OCI-M1 (cell line): ENCODE results near the gene TTLL8.

Experiments
- DNase-seq: peaks from one replicate; lab custom pipeline; 2025; lab: John Stamatoyannopoulos, UW

Gene TTLL8

DNA sequence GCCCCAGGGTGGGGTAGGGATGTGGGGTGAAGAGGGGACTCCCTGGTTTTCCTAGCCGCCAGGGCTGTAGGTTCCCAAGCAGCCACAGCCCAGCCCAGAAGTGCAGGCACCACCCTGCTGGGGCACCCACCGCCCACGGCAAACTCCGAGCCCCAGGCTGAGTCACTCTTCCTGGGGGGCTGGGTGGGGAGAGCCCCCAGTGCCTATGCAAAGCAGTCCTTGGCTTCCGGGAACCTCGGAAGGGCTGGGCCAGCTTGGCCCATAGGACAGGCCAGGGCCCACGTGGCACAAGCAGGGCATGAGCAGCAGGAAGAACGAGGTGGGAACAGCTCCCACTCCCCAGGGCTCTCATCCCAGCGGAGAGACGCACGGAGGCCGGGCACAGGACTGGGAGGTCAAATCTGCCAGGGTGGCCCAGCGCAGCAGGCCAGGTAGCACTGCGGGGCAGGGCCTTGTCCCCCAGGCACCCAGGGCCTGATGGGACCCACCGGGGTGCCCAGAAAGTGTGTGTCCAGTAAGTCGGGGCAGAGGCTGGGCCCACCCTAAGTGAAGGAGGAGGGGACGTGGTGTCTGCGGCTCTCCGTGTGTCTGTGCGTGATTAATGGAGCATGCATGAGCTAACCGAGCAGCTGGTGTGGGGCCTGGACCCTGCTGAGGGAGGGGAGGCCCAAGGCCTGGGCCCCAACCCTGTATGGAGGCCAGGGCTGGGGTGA, 41.0 kb downstream of the TTLL8 start:
- DNase-seq = no peak

DNA sequence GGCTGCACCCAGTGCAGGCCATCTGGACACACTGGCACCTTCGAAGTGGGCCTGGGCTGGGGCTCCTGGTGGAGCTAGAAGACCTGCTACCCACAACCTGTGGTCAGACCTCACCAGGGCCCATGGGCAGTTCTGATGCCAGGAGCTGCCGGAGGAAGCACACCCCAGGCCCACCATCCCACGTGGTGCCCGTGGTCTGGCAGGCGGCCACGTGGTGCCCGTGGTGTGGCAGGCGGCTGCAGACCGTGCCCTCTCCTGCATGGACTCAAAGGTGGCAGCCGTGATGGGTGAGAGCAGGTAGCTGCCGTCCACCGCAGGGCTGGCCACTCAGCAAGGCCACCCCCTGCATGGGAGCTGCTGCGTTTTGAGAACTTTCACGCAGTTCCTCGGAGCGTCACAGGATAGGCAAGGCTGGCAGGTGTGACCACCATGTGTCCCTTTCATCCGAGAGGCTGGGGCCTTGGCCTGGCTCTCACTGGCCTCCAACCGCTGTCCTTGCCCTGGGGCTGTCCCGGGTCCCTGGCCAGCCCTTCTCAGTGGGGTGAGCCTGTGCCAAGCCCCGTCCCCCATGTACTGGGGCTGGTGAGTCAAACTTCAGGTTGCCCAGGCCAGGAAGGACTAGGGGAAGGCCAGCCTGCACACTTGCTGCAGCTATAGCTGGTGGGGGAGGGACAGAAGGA, 41.6 kb downstream of the TTLL8 start:
- no peak for DNase-seq

DNA sequence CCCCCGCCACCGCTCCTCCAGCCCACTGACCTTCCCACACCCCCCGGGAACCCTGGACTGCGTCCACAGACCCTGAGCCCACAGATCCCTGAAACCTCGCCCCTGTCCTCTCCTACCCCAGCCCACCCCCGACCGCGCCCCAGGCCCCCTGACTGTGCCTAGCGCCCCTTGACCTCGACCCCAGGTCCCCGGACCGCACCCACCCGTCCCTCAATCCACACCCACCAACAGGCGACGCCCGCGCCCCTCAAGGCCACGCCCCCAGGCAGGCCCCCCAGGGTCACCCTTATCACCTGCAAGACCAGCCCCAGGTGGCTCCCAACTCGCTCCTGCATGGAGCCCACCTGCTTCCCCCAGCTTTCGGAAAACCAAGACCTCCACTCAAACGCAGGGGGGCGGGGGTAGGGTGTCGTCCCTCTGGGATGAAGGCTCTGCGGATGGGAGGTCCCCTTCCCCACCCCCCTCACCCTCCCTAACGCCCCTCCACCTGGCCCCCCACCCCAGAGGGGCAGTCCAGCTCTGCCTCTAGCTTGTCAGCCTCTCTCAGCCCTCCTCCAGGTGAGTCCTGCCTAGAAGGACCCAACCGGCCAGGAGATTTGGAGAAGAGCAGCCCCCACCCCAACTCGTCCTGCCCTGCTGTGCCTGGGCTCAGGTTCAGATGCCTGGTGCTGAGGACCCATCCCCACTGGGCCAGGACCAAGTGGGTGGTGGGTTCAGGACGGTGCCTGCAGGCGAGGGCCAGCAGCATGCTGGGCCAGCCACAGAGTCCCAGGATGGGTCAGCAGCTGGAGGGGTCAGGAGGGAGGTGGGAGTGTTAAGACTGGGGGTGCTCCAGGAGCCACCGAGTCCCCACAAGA, 42.4 kb downstream of the TTLL8 start:
- DNase-seq = no peak

DNA sequence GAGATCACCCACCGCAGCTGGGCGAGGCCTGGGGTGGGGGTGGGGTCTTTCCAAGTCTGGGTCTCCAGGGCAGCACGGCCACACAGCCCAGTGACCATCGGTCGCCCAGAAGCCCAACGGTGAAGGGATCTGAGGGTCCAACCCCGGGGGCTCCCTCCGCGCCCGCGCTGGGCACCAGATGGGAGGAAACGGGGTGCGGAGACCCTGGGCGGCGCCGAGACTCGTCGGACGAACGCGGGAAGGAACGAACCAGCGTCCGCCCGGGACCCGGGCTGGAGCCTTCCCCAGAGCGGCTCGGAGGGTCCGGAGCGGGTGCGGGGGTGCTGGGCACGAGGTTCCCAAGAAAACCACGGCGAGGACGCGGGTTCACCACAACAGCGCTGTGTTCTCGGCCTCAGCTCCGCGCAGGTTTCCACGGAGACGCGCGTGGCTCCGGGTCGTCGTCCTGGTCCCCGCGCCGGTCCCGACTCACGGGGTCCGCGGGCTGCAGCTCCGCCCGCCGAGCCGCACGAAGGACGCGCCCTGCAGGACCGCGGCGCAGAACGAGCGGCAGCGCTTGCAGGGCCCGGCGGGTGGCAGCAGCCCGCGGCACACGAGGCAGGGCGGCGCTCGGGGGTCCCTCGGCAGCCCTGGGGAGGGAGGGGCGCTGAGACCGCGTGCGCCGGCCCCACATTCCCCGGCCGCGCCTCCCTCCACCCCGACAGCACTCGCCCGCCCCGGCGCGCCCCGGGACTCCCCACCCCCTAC, 43.3 kb downstream of the TTLL8 start:
- no peak for DNase-seq

DNA sequence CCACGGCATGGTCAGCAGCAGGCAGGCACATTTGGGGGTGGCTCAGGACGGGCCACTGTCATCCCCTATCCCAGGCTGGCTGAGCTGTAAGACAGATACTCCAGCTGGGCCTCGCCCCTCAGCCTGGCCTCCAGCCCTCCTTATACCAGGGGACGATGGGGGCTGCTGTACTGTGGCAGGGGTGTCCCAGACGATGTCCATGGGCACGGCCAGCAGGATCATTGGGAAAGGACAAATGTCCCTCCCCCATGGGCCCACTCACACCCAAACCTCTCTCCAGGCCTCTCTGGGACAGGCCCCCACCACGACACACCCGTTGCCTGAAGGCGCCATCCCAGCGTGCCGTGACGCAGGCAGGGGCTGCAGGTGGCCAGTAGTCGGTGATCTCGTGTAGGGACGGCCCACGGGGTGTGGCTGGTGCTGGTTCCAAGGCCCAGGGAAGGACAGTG, 44.0 kb downstream of the TTLL8 start:
- no peak for DNase-seq

DNA sequence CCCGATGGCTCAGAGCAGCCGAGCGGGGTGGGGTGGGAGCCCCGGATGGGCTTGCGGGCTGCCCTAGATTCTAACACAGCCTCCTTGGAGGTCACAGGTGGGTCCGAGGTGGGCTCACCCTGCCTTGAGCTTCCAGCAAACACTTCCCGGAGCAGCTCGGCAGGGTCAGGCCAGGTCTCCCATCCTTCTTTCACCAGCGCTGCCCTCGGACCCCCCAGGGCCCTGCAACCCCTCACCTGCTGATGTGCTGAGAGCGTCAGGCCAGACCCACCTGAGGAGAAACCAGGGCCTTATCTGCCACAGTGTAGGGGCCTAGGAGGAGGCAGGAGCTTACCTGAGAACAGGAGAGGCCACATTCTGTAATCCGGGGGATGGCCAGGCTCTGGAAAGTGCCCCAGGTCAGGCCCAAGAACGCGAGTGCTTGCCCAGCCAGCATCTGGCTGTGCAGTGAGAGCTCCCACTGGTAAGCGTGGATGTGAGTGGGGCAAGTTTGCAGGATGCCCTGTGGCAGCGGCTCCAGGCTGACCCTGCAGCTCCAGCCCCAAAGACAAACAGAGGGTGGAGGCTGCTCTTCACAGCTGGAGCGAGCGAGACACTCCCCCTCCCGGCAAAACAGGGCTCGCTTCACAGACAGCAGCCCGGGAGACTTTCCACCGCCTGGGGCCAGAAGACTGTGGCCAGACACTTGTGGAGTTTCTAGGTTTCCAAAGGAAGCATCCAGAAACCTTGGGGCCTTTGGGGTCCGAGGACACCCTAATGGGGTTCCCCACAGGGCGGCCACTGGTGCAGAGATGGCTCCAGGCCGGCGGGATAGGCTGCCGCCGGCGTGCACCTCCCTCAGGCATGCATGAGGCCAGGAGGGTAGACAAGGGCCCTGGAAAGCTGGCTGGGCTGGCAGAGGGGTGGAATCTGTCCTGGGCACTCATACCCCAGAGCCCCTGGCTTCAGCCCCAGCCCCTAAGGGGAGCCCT, 45.6 kb downstream of the TTLL8 start, which contains the start of gene IL17REL:
IL17REL (minus strand) TSS at position 555 of the 971 bp plus-strand sequence; CDS start at position 436, 119 bp downstream.
- DNase-seq = no peak

DNA sequence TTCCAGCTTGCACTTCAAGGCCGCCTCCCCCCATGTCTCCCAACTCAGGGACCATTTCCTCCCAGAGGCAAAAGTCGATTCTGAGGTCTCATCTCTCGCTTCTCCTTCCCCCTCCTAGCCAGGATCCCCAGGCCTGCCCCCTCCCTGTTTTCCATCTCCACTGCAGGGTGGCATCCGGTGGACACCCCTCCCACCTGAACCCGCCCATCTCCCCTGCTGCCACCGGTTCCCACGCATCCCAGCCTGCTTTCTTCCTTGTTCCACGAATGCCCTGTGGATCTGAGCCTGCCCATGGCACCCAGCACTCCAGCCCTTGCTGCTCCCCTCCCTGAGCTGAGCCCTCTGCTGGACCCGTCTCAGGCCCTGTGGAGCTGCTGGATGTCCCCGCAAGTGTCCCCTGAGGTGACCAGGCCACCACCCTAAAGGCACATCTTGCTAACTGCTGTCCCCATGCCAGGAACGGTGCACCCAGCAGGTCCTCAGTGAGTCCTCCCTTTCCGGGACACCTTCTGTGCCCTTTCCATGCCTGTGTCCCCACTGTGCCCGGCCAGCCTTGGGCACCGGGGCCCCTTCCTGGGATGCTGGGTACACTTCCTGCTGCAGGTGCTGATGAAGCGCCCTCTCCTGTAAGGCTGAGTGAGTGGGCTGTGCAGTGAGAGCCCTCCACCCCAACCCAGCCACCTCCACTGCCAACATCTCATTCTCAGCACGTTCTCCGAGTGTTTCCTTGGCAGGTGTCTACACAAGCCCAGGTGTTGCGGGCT, 46.5 kb downstream of the TTLL8 start:
- no peak for DNase-seq

DNA sequence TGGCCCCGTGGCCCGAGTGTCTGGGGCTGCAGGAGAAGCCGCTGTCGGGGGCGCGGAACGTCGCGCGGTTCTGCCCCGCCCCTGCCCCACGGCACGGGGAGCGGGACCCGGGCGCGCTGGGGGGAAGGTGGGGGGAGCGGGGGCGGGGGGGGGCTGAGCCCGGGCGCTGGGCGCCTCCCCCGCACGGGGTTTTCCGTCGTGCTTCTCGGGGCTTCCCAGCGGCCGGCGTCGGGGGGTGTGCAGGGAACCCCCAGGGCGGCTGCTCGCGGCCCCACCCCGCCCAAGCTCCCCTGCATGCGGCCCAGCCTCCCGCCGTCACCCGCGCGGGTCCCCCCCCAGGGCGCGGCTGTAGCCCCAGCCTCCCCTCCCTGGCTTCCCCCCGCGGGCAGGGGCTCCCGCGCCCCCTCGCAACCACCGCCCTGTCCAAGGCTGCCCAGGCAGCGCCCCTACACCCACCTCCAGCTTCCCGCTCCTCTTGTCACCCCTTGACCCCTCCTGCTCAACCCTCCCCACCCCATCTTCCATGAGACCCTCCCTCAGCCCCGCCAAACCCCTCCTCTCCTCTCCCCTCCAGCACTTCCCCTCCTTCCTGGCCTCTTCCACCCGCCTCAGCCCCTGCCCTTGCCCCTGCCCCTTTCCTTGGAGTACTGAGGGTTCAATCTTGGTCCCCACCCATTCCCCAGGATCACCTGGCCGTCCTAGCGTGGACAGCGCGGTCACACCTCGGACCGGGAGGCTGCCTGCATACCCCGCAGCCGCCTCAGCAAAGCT, 47.2 kb downstream of the TTLL8 start:
- DNase-seq = no peak

DNA sequence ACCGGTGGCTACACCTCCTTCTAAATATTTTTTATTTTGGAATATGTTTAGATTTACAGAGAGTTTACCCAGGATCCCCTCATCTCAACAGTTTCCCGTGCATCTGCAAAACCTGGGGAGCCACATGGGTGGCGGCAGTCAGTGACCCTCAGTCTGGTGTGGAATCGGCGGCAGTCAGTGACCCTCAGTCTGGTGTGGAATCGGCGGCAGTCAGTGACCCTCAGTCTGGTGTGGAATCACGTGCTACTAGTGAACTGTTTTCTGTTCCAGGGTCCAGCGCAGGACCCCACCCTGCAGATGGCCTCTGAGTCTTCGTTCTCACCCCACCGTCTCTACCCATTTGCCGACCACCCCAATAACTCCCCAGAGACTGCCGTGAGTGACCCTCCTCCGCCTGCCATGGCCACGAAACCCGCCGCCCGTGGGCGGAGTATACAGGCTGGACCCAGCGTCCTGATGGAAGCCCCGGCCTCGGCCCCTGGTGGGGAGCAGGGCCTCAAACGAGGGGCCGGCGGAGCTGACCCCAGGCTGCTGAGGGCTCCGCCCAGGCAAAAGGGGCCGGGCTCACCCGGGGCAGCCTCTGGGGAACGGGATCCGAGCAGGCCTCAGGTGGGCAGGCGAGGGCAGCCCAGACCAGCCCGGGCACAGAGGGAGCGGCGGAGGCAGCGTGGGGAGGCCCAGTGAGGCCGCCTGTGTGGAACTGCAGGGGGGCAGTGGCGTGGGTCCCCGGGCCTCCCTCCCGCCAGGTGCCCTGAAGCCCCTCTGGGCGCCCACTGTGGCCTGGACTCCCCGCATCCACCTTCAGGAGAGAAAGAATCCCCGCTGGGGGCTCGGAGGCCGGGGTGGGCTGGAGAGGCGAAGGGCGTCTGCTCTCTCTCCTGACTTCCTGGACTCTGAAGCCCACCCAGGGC, 48.1 kb downstream of the TTLL8 start:
- no peak for DNase-seq

DNA sequence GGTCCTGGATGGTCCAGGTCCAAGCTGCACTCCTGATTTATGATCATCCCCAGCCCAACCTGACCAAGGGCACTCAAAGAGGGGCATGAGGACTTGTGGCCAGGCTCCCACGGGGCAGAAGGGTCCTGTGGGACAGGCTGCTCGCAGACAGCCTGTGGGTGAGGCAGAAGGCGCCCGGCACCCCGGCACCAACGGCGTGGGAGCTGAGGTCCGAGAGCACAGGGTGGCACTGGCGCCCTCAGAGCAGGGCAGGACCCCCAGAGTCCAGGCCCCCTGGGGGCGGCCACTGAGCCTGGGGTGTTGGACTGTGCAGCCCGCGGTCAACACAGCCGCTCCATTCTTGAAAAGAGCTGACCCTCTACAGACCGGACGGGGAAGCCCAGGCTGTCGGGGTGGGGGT, 48.8 kb downstream of the TTLL8 start:
- no peak for DNase-seq

DNA sequence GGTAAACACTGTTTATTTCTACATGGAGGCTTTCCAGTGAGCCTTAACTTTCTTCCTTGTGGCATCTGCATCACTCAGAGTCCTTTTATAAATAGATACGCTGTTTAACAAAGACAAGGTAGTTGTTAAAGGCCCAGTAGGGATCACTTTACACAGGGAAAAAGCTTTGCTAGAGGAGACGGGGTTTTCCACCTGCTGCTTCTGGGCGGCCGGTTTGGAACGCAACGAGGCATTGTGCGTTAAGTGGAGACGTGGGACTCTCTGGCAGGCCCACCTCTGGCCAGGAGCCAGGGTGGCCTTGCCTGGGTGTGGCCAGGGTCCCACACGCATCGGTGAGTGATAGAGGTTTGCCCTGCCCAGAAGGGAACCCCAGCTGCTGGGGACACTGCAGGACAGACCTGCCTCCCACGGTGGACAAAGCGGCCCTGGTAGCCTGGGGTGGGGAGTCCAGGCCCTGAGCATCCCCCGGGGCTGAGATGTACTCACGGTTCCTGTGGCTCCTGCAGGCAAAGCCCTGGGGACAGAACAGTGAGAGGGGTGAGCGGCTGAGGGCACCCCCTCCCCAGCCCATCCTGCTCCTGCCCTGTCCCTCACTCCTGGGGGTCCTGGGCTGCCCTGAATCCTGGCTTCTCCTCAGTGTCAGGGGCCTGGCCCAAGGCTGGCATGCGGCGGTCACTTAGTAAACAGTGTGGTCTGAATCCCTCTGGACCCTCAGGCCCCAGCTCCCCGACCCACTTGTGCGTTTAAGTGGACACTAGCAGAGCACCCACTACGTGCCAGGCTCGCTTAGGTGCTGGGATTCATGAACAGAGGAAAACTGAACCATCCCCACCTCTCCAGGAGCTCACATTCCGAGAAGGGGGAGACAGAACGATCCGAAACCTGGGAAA, 49.7 kb downstream of the TTLL8 start:
- no peak for DNase-seq

DNA sequence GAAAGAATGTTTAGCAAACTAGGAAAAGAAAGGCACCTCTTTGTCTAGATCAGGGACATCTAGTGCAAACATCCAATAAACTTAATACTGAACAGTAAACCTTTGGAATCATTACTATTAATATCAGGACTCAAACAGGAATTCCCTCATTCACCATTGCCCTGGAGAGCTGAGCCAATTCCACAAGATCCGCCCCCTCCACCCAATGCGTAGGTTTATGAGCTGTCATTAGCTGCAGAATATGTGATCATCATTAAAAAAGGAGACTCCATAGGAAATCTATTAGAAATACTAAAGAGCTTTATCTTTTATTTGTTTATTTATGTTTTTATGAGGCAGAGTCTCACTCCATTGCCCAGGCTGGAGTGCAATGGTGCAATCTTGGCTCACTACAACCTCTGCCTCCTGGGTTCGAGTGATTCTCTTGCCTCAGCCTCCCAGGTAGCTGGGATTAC, 51.0 kb downstream of the TTLL8 start:
- DNase-seq = no peak

DNA sequence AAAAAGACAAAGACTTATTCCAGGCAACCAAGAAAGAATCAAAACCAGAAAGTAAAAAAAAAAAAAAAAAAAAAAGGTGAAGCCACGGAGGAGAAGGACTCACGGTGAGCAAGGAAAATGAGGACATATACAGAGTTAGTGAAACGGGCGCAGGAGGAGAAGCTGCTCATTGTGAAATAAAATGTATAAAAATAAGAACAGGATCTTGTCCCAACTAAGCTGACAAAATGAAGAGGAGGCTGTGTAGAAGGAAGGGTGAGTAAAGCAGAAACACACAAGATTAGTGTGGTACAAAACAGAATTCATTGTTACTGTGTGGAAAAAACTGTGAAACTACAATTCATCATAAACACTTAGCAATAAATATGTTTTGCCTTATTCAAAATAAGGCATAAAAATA, 53.2 kb downstream of the TTLL8 start:
- no peak for DNase-seq

DNA sequence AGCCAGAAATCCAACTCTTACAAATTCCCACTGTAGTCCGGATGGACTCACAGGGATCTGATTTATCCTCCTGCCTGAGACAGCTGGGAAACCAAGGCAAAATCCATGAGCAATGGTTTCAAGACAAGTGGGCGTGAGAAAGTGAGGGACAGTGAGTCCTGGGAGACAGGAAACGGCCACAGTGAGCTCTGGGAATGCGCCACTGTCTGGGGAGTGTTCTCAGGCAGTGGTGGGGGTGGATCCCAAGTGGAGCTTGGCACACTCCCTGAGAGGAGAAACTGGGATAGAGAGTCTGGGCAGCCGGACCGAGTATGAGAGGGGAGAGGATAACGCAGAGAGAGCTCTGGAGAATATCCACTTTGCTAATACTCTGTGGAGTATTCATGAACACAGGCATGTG, 55.3 kb downstream of the TTLL8 start:
- DNase-seq = no peak

DNA sequence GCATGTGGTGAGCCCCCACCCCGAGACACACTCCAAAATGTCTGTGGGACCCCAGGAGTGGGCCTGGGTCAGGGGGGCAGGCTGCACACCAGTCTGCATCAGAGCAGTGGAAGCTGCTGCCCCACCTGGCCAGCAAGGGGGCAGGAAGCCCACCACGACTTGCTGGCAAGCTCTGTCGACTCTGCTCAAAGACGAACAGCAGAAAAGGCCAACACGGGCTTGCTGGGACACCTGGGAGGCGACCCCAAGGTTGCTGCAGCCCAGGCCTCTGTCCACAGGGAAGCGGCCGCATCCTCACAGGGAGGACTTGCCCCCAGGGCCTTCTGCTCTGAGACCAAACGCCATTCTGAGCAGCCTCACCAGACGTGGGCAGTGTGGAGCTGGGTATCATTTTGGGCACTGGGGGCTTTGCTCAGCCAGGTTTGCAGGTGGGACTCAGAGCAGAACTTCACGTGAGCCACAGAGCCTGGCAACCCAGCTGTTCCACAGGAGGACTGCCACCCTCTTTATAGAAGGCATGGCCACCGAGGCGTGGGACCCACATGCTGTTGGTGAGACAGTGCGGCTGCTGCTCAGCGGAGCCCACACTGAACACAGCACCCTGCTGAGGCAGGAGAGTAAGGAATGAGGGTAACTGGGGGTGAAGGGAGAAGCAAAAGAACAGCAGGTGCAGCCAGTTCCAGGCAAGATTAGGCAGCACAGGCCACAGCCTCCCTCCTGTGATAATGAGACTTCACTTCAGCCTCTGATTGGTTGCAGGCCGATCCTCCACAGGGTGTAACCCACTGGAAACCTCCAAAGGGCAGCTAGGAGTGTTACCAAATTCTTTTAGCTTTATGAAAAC, 56.5 kb downstream of the TTLL8 start:
- DNase-seq = no peak
